Medulla oblongata (tissue), 1 donor: ENCODE results near the gene LDHD.
"Not testable (repeated sequence)": the region's sequence is repeated elsewhere in the genome, so short reads cannot be mapped to it uniquely, and the experiment has no call there.

Experiments
- DNase-seq: peaks from one replicate; pipeline ENCODE4 v3.0.0-alpha.2; 2015; ENCODE audit errors: extremely low spot score

The LDHD gene

GRCh38 chr16:75116081-75116910 lies at the start of gene LDHD:
LDHD (minus strand) TSS chr16:75116780; CDS start chr16:75116720, 60 bp downstream.
- DNase-seq, result peak; percentile 94

DNA sequence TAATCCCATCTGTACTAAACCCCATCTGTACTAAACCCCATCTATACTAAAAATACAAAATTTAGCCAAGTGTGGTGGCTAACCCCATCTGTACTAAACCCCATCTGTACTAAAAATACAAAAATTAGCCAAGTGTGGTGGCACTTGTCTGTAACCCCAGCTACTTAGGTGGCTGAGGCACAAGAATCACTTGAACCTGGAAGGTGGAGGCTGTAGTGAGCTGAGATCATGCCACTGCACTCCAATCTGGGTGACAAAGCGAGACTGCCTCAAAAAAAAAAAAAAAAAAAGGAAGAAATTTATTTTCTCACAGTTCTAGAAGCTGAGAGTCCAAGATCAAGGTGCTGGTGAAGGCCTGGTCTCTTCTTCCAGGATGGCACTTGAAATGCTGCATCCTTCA lies 43.8 kb upstream of the LDHD start:
- DNase-seq, result no peak

GRCh38 chr16:75152635-75153034 lies 36.1 kb upstream of the LDHD start:
- DNase-seq, result no peak

GRCh38 chr16:75151798-75152197 lies 35.2 kb upstream of the LDHD start:
- DNase-seq, result no peak

DNA sequence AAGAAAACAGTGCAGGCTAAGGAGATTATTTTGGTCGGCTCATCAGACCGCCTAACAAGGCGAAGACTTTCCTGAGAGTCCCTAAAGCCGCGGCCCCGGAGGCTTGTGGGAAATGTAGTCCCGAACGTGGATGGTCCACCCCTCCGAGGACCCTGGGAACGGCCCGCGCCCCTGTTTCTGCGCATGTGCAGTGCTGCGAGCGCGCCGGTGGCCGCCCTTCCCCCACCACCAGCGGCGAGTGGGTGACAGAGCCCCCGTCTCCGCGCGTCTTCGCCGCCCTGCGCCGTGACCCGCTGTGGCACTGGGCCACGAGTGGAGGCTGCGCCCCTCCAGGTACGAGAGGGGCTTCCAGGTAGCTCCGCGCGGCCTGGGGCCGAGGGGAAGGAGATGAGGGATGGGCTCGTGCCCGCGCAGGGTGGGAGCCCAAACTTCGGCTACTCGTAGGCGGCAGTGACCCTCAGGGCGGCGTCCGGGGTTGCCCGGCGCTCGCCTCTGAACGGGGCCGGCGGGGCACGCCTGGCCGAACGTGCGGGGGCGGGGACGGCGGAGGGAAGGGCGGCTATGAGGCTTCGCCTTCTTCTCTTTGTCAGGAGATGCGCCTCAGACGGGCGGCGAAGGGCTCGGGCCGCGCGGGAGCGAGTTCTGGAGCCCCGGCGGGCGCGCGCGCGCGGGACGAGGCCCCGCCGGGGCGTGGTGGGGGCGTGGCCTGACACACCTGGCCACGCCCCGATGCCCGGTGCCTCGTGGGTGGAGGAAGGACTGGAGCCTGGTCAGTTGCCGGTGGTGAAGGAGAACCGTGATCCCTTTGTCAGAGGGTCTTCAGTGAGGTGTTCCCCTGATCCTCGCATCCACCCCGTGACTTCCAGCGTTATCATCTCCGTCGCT lies 32.0 kb upstream of the LDHD start, which contains the start of gene ZFP1:
Gene ZFP1, plus strand, starts transcription at position 214 of the 885 bp plus-strand sequence. CDS start 4,428 bp downstream, outside the sequence.
- peak; percentile 97 for DNase-seq

GRCh38 chr16:75147968-75148310 lies 31.4 kb upstream of the LDHD start:
- DNase-seq, result no peak

DNA sequence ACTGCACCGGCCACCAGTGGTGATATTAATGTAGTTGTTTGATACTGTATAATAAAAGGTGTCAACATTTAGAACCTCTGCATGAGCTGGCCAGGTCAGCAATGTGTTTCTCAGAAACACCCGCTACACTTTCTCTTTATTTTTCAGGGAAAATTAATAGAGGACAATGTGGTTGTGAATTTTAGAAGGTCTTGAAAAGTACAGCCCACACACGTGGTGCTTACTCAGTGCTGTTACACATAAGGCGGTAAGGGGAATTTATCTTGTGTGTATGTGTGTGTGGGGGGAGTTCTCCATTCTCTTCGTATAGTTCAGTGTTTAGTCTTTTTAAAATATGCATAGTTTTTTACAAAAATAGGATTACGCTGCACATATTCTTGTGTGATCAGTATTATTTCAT lies 27.4 kb upstream of the LDHD start:
- DNase-seq, result no peak

GRCh38 chr16:75139498-75139897 lies 22.9 kb upstream of the LDHD start:
- no peak for DNase-seq

- no peak for DNase-seq
Observed at GRCh38 chr16:75138636-75139035, 22.1 kb upstream of the LDHD start.

- DNase-seq, result no peak
Observed at GRCh38 chr16:75138233-75138632, 21.7 kb upstream of the LDHD start.

DNA sequence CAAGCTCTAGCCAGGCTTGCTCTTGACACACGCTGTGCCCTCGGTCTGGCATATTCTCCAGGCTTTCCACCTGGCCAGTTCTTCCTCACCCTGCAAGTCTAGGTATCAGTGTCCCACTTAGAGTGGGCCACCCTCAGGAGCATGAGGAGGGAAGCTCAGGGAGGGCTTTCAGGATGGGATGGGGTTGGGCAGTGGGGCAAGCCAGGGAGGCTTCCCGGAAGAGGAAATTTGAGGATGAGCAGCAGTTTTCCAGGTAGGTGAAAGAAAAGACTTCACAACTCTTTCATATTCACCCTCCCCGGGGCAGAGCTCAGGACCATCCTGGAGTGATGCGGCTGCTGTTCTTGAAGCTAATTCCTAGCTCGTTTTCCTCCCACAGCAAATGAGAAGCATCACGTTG lies 14.5 kb upstream of the LDHD start:
- DNase-seq, result no peak

GRCh38 chr16:75130150-75130771 lies 13.7 kb upstream of the LDHD start:
- DNase-seq, result no peak

- DNase-seq, result not testable (repeated sequence)
Observed at GRCh38 chr16:75129421-75130149, 13.0 kb upstream of the LDHD start.

DNA sequence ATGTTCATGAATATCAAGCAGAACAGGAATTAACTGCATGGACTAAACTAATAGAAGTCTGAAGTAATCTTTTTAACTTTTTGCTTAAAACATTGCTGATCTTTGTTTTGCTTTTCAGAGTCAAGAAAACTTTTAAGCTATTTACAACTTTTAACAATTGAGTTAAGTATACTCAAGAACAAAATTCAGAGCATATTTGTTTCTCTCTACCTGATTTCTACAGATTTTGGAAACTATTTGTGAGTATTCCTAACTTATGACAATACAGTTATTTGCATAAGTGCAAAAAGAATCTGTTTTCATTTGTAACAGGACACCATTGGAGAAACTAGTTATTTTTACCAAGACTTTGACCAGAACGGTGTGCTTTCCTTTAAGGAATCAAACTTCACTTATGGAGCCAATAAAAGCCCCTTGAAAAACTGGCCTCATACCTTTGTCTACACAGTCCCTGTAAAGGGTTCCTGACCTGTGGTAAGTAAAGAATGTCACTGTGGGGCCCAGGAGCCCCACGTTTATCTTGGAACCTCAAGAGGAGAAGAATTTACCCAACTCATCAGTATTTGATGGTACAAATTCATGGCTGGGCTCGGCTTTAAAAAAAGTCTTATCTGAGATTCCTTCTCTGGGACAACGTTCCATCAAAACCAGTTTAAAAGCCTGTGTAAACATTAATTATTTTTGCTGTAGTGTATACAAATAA lies 11.3 kb upstream of the LDHD start:
- DNase-seq, result no peak

DNA sequence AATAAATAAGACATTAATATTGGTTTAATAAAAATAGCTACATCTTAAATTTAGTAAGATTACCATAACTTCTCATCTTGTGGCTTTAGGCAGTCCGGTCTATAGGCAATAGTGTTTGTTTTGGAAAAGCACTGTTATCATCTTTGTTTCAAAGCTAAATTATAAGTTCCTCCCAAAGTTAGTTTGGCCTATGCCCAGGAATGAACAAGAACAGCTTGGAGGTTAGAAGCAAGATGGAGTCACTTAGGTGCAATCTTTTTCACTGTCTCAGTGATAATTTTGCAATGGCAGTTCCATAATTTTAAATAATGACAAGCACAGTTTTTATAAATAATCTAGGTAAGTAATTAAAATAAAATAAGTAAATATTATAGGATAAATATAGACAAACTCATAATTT lies 6.0 kb upstream of the LDHD start:
- no peak for DNase-seq

DNA sequence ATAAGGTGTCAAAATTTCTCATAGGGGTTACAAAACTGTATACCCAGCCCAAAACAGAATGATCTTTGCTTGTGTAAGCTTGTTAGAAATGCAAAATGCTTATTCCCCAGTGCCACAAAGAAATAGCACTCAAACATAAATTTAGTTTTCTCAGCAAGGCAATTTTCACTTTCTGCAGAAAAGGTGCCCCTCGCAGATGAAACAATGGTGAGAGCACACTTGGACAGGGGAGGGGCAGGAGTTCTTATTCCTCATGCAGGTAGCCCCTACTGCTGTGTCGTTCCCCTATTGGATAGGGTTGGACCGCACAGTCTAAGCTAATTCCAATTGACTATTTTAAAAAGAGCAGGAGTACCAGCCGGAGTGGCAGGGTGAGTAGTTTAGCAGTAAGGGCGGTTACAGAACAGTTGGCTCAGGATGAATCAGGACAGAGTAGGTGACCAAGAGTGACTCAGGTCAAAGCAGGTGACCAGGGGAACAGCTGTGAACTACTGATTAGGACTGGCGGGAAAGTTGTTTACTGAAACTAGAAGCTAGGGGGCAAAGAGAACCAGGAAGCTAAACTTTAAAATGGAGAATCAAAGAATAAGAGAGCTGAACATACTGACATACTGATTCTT lies 5.5 kb upstream of the LDHD start:
- DNase-seq, result no peak

DNA sequence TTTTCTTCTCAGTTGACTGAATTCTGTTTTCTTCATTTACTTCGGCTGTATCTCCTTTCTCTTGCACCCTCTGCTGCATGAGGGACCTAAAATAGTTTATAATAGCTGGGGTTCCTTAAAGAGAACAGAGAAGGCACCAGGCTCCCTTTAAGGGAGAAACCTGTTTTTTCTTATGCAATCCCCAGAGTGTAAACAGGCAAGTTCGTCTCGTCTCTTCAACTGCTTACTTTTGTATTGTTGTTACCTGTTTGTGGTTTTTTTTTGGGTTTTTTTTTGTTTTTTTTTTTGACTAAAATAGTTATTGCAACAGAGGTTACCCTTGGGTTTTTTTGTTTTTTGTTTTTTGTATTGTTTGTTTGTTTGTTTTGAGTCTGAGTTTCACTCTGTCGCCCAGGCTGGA lies 3.7 kb upstream of the LDHD start:
- no peak for DNase-seq

GRCh38 chr16:75118943-75119539 lies 2.5 kb upstream of the LDHD start:
- DNase-seq, result no peak

DNA sequence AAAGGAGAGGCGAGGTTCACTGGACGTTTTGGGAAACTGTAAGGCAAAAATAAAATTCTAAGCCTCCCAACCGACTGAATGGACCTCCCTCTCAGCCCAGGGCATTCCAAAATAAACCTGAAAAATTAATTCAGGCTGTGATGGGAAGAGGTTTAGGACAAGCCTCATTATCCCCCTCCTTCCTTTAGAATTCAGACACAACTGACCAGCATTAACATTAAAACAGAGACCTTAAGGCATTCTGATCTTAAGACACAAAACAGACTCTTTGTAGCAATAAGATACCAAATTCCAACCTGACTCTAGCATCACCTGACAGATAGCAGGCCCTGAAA lies 298 bp upstream of the LDHD start:
- DNase-seq, result no peak
